Epidermal melanocyte (primary cell): ENCODE data around the gene TTC39A.
"Not testable (repeated sequence)": the region's sequence is repeated elsewhere in the genome, so short reads cannot be mapped to it uniquely, and the experiment has no call there.

ENCODE experiments used
- DNase-seq: peaks from one replicate; pipeline ENCODE4 v3.0.0; 2011; ENCODE audit warnings: low spot score; ENCODE audit not compliant: insufficient read length

Gene TTC39A

DNA sequence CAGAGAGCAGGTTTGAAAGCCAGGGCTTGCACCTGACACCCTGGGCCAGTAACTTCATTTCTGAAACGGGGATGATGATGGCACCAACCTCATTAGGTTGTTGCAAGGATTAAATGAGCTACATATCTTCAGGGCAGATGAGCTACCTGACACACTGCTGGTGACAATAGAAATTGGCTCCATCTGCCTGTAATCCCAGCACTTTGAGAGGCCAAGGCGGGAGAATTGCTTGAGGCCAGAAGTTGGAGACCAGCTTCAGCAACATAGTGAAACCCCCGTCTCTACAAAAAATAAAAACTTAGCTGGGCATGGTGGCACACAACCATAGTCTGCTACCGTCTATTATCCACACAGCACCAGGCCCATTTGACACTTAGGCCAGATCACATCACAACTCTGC lies 6.3 kb upstream of the TTC39A start:
- no peak for DNase-seq

DNA sequence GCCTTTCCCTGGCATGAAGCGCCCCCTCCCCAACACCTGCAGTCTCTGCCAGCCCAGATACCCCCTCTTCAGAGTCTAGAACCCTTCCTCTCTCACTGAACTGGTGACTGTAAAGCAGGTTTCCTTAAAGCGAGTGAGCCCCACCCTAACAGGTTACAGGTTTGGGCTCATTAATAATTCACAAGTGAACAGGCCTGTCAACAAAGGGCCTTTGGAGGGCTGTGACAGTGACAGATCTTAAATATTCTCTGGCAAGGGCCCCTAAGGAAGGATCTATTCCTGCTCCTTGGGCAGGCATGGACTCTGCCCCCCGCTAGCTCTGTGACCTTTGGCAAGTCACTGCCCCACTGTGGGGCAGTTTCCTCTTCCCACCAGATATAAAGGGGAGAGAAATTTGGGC lies 5.6 kb upstream of the TTC39A start:
- peak; percentile 1 for DNase-seq

DNA sequence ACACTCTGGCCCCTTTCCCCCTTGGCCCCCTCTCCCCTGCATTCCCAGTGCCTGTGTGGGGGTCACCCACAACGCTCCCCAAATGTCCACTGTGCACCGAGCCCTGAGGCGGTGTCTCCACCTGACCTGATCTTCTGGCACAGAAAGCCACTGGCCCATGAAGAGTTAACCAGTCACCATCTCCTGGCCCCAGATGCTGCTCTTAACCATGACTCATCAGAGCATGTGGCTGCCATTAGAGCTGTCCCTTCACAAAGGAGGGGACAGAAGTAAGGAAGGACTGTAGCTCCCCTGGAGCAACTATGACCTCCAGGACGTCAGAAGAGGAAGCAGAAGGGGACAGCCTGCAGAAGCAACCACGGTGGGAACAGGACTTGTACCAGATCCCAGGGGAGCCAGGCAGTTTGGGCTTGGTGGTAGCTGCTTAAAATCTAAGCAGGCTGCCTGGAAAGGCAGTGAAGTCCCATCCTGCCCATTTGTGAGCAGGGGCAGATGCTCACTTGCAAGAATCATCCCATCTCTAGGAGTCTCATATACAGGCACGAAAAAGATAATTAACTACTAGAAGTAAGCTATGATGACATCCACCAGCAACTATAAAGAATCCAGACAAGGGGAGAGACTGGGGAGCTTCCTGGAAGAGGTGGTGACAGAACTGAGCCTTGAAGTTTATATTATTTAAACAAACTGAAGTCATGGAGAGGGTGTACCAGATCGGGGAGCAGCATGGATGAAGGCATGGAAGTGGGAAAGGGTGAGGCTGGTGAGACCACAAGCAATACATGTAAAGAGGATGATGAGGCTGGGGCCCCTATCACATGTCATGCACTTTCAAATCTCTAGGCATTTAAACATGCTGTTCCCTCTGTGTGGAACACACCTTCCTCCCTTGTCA lies 1.1 kb upstream of the TTC39A start:
- peak; percentile 86 for DNase-seq

DNA sequence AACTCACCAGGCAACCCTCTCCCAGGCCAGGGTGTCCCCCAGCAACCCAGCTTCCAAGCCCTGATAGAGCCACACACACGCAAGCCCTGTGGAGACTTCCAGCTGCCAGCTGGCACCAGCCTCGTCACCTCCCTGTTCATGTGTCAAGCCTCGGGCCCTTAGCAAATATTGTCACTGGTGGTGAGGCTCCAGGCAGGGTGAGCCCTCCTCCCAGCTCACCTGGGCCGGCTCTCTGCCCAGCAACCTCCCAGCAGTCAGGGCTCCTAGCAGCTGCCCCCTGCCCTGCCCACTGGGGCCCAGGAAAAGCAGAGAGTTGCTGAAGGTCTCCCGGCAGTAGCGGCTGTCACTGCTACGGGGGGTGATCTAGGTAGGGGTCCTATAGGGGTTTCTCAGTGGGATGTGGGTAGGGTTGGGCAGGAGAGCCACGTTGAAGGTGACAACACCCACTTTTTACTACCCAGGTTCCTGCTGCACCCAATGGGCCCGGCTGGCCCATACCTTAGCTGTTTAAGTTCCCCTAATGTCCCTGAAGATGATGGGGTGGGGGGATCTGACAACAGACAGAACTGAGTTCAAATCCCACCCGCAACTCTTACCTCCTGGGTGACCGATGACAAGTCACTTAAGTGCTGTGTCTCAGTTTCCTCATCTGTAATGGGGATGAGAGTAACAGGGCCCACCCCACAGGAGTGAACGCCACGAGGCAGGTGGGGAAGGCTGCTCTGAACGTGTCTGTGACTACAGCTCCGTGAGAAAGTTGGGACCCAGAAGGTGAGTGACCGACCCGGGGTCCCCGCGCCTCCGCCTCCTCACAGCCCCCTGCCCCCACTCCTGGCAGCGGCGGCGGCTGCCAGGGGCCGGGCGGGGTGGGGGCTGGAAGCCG lies 678 bp downstream of the TTC39A start:
- no peak for DNase-seq

DNA sequence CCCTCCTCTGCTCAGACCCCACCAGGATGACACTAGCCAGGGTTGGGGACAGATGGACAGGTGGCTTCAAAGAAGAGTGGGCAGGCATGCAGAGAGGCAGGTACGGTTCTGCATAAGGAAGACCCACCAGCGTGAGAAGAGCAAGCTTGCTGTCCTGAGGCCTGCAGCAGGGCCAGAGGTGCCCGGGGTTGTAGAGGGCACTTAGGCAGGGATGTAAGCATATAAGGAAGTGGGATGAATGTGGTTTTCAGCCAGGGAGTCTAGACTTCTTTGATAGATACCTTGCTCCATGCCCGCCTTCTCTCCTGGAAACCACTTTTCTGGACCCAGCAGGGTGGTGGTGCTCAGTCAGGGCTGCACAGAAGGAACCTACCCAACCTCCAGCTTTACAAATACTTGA lies 1.4 kb downstream of the TTC39A start:
- no peak for DNase-seq

DNA sequence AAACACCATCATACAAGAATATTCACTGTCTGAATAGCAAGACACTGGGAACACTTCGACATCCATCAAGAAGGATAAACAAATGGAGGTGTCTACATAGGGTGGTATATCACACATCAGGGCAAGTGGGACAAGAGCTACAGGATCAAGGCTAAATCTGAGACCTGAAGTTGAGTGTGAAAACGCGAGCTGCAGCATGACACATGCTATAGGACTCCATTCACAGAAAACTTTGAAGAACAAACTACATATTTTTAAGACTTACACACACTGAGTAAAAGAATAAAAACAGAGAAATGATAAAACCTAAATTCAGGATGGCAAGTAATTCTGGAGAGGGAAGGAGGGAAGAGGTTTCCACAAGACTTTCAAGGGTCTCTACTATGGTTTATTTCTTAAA lies 2.1 kb downstream of the TTC39A start:
- DNase-seq = no peak

DNA sequence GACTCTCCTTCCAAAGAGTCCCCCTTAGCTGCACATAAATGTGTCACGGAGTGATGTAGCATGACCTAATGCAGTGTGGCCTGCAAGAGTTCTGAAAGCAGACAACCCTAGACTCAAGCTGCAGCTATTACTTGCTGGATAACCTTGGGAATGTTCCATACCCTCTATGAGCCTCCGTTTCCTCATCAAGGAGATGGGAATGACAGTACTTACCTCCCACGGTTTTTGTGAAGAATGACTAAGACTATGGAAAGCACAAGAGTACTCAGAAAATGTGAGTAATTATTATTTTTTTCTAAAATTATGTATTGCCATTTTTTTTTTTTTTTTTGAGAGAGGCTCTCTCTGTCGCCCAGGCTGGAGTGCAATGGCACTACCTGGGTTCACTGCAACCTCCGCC lies 3.0 kb downstream of the TTC39A start:
- no peak for DNase-seq

DNA sequence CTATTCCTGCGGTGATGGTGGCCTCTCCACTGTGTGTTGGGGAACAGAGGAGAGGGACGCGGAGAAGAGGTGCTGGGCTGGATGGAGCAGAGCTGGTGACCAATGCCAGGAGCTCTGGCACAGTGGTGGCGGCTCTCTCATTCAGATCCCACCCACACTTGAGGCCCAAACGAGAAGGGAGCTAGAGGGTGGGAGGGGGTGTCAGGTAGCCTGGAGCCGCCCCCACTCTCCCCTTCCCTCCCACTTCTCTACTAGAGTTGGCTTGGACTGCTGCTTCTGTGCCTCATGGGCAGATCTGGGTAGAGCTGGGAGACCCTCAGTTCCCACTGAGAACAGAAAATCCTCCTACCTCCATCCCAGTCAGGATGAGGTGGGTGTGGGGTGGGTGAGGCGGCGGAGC lies 3.5 kb downstream of the TTC39A start:
- DNase-seq = no peak

DNA sequence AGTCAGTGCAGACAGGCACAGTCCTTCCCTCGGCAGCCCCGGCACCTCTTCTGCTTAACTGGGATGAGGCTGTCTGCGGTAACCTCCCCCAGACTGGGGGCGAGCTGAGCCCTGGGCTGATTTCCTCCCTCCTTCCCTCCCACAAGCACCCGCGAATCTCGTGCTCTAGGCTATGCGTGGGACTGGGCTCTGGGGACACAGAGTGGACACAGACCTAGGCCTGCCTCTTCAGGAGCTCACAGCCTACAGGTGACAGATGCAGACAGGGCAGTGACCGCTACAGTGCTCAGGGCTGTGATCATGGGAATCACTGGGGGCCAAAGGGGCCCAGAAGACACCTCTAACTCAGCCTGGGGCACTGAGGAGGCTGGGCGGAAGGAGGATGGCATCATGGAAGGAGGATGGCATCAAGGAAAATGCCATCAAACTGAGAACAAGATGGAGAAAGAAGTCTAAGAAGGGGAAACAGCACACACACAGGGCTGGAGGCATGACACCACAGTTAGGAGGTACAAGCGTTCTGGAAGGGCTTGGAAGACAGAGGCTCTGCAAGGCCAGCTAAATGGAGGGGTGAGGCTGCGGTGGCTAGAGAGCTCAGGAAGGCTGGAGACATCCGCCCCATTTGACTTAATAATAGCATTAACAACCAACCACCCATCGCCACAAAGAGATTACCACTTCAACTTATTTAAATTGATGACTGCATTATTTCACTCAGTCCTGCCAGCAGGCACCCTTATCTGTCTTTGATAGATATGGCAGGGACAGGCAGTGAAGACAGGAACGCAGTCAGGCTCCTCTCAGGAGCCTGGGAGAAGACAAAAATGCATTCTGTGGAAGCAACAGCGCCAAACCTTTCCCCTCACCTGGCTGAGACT lies 4.2 kb downstream of the TTC39A start:
- no peak for DNase-seq

DNA sequence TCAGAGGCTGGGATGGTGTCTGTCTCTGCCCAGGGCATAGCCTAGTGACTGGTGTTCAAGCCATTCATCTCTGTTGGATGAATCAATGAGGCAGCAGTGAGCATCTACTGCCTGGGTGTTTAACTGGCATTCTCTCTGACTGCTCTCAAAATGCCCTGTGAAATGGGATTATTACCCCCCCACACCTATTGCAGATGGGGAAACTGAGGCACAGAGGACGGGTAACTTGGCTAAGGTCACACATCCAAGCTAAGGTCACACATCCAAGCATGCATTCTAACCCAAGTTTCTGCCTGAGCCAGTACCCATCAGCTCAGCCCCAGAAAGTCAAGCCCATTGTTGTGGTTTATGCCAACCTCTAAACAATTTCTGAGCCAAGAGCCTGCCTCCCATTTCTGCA lies 5.0 kb downstream of the TTC39A start:
- DNase-seq = no peak

DNA sequence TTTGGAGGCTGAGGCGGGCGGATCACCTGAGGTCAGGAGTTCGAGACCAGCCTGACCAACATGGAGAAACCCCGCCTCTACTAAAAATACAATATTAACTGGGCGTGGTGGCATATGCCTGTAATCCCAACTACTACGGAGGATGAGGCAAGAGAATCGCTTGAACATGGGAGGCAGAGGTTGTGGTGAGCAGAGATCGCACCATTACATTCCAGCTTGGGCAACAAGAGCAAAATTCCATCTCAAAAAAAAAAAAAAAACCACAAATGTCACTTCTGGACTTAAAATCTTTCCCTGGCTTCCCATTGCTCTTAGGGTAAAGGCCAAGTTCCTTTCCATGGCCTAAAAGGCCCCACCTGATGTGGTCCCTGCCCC lies 5.4 kb downstream of the TTC39A start:
- not testable (repeated sequence) for DNase-seq

DNA sequence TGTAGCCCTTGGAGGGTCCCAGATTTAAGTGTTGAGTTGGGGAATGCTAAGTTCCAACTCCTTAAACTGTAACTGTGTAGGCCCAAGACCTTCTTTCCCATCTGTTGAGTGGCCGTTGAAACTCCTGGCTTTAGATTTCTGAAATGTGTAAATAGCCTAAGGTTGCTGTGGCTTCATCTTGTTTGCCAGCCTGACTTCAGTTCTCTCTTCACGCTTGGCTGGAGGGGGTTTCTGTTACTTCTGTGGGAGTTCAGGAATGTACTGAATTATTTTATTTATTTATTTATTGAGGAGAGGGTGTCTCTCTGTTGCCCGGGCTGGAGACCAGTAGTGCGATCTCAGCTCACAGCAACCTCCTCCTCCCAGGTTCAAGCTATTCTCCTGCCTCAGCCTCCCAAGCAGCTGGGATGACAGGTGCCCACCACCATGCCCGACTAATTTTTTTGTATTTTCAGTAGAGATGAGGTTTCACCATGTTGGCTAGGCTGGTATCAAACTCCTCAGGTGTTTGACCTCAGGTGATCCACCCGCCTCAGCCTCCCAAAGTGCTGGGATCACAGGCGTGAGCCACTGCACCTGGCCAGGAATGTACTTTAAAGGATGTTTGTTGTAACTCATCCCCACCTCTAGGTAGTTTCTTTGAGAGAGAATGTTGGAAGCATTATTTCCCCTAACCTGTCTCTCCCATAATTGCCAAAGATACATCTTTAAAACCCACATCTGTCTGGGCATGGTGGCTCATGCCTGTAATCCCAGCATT lies 5.9 kb downstream of the TTC39A start:
- no peak for DNase-seq

DNA sequence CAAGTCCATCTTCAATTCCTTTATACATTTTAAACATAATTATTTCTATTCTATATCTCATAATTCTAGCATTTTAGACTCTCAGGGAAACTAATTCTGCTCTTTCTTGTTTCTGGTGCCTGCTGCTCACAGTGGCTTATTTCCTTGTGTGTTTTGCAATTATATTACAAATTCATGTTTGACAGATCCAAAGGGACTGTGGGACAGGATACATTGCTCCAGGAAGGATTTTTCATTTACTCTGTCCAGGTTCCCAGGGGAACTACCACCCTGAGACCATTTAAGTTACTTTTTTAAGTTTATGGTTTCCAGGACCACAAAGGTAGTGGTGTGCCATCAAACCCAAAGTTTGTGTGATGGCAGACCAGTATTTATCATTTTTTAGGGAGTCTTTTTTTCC lies 6.6 kb downstream of the TTC39A start:
- no peak for DNase-seq

DNA sequence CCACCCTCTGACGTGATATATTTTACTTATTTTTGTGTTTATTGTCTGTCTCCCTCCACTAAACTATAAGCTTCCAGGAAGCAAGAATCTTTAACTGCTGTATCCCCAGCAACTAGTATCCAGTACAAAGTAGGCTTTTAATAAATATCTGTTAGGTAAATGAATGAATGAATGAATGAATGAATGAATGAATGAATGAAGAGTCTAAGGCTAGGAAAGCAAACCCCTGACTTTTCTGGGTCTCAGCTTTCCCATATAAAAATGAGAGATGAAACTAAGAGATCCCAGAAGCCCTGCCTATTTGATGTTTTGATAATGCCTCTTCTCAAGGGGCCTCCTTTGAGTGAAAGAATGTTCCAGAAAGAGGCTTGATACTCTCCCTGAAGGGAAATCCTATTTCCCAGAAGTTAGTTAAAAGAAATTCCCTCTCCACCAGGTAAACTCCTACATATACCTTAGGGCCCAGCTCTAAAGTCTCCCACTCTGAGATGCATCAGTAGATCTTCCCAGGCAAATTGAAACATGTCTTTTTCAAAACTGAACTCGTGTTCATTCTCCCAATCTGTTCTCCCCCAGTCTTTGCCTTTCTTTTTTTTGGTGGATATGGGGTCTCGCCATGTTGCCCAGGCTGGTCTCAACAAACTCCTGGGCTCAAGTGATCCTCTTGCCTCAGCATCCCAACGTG lies 7.8 kb downstream of the TTC39A start:
- DNase-seq = no peak

DNA sequence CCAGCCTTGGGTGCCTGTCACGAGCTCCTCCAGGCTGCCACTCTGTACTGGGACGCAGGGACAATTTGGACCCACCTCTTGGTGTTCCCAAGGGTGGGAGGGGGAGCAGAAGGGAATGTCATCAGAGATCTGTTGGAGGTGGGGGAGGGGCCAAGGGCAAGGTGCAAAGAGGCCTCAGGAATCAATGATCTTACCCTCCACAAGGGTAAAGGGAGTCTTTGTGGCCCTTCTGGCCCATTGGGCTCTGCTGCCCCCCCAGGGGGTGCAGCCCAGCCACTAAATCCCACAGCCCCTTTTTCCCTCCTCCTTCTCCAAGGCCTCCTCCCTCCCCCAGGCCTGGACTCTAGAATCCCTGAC lies 8.5 kb downstream of the TTC39A start:
- no peak for DNase-seq

DNA sequence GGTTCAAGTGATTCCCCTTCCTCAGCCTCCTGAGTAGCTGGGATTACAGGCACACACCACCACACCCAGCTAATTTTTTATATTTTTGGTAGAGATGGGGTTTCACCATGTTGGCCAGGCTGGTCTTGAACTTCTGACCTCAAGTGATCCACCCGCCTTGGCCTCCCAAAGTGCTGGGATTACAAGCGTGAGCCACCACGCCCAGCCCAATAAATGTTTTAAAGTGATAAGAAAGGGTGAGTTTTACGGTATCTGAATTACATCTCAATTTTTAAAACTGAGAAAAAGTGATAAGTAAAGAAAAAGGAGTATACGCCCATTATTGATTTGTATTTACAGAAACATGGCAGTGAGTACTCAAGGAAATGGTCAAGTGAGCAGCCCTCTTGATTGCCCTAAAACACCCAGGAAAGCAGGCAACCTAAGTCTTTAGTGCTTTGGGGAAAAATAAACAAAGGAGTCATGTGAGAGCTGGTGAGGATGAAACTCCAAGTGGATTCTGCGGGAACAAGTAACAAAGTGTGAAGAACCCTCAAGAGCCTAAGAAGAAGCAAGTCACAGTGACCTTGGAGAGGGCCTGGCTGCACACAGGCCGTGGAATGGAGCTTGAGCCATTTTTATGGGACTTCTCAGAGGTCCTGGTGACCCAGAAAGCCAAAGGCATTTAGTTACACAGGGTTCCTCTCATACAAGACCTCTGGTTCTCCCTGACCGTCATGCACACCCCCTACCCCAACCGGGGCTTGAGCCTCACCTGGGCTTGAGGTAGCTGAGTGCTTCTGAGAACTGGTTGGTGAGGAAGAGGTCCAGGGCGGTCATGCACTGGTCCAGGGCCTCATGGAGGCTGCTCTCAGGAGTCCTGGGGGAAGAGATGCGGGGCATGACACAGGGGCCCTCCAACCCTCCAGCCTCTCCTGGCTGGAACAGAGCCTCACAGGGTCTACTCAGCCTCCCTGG lies 9.1 kb downstream of the TTC39A start:
- no peak for DNase-seq

DNA sequence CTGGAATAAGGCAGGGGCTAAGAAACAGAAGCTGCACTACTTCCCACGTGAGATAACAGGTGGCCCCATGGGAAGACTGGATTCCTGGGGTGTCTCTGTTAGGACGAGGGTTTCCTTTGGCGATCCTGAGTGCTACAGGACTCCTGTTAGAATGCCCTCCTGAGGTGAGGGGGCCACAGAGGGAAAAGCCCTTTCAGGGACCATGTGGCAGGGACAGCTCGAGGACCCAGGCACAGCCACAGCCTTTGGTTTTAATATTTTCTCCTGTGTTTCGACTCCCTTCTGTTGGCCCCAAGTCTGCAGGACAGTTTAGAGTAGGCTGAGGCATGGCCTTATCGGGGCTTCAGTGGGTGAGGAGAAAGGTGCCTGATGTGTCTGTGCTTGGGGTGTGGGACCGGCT lies 12.6 kb downstream of the TTC39A start:
- no peak for DNase-seq

DNA sequence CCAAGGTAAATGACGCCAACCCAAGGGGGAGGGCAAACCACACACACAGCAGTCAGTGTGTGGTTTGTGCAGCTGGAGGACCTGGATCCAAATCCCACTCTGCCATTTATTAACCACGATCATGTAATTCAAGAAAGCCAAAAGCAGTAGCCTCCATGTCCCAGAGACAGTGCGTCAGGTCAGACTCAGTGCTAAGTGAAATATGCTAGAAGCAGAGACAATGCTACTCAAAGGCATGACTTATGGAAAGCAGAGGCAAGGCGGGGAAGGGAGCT lies 13.6 kb downstream of the TTC39A start:
- DNase-seq = no peak

DNA sequence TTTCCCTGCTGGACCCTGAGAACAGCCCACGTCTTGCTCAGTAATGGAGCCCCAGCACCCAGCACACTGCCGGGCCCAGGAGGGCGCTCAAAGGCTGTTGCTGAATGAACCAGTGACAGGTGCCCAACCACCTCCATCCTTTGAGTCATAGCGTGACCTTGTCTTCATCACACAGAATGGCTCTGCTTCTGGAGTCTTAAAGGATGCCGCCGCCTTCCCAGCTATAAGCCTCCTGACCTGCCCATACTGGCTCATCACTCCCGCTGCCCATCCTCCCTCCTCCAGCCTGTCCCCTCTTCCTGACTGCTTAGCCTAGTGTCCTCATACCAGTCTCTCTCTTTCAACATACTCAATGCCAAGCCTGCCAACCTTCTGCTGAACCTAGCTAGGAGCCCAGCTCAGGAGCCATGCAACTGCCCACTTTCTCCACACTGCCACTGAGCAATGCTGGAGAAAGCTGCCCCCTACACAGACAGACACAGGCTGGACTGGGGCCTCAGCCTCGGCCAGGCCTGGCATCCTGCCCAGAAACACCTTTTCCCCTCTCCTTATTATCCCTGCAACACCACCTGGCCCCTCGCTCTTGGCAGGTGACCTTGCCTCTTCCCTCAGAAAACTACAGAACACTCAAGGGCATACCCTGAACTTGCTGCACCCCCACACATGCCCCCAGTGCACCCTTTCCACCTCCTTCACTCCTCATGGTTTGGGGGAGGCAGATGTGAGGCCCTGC lies 14.1 kb downstream of the TTC39A start:
- no peak for DNase-seq
